Natural killer cell (primary cell): ENCODE results near the gene CPNE9. TPM values are rescaled to one million over a fixed set of nuclear protein-coding genes. Genes with fewer than 3 reads are reported as not detected.

Experiments
- ATAC-seq, 3 donors: fragments of 150-1000 bp in 2 of 3; fragments of 200-7000 bp in 1 of 3; cut with Tn5 transposase; 1 replicate in 1 of 3; 2 replicates in 2 of 3; pipeline ENCODE4 v1.10.0; 2021; ENCODE audit warnings: mild to moderate bottlenecking in 2 of 3, moderate library complexity in 2 of 3
- DNase-seq, 2 donors: peaks; one replicate each; pipeline versions ENCODE4 v3.0.0 to v3.0.0-alpha.2; 2013 to 2021; ENCODE audit warnings: mixed read lengths in 1 of 2
- H3K27ac ChIP-seq: one replicate; pipeline ENCODE4 v1.5.1; 2013; ENCODE audit warnings: mild to moderate bottlenecking, low read length
- H3K27me3 ChIP-seq: one replicate; pipeline ENCODE4 v1.6.1; 2013; ENCODE audit warnings: low read length; ENCODE audit not compliant: control insufficient read depth, insufficient read depth
- H3K36me3 ChIP-seq: one replicate; pipeline ENCODE4 v1.6.1; 2013; ENCODE audit warnings: low read length; ENCODE audit not compliant: control insufficient read depth, insufficient read depth
- H3K4me1 ChIP-seq: one replicate; pipeline ENCODE4 v1.6.1; 2013; ENCODE audit warnings: low read length; ENCODE audit not compliant: control insufficient read depth, insufficient read depth
- H3K4me3 ChIP-seq: one replicate; pipeline ENCODE4 v1.5.1; 2013; ENCODE audit warnings: low read length
- H3K9me3 ChIP-seq: one replicate; pipeline ENCODE4 v1.6.1; 2013; ENCODE audit warnings: low read length; ENCODE audit not compliant: control insufficient read depth, insufficient read depth
- H3K27ac Mint-ChIP-seq, 2 donors: one replicate each; pipeline ENCODE4 v1.8.0; 2022; ENCODE audit warnings: mild to moderate bottlenecking in 2 of 2, mixed read lengths in 2 of 2, moderate library complexity in 1 of 2
- H3K27me3 Mint-ChIP-seq, 2 donors: one replicate each; pipeline ENCODE4 v1.8.0; 2022; ENCODE audit warnings: low read depth in 2 of 2, mixed read lengths in 2 of 2
- H3K36me3 Mint-ChIP-seq: one replicate; pipeline ENCODE4 v1.8.0; 2022; ENCODE audit warnings: mixed read lengths
- H3K4me1 Mint-ChIP-seq, 2 donors: one replicate each; pipeline ENCODE4 v1.8.0; 2022; ENCODE audit warnings: mixed read lengths in 2 of 2
- H3K4me3 Mint-ChIP-seq: one replicate; pipeline ENCODE4 v1.8.0; 2022; ENCODE audit warnings: mild to moderate bottlenecking, moderate library complexity, mixed read lengths
- H3K9me3 Mint-ChIP-seq, 2 donors: one replicate each; pipeline ENCODE4 v1.8.0; 2022; ENCODE audit warnings: mixed read lengths in 2 of 2
- WGBS: methylation state at CpG from one replicate; pipeline ENCODE4 v1.1.7; 2013; ENCODE audit warnings: missing lambda C conversion rate; ENCODE audit not compliant: insufficient coverage; 5-methylcytosine and 5-hydroxymethylcytosine counted together
- intact Hi-C: fragments of 100-400 bp; cut with micrococcal nuclease; formaldehyde crosslinking; loops from one replicate; pipeline ENCODE4 v1.14.2; 2022
- total RNA-seq, 4 donors: library from RNA; stranded (reverse); fragments of 120-200 nt in 1 of 4; gene quantifications; one replicate each; pipeline versions ENCODE4 v1.2.3 to v1.2.4, GENCODE V29; 2013 to 2022
- TF ChIP-seq, protein P1 (sequence below): fragments of 200-600 bp; IDR thresholded peaks from one replicate; pipeline ENCODE4 v1.8.0; 2022; ENCODE audit warnings: antibody characterized with exemption

Gene CPNE9
- total RNA-seq, 3 donors from 2014 or later (not counting 1 experiment from before 2014, with no cell fraction given), result 0.43 to 0.49 TPM; not detected in 1

DNA sequence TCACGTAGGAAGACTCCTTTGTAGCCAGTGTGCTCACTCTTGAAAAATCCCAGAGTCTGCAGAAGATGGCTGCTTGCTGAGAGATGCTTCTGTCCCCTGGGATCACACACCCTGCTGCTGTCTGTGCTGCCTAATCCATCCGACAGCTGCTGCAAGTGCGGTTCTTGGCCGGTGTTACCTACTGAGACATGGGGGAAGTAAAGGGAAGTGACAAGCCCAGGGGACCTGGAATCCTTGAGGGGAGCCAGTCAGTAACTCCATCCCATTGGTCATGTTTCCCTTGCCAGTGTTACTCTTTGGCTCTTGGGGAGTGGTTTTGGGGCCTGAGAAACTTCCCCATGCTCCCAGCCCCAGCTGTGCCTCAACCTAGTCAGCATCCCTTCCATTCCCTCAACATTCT lies 8.3 kb upstream of the CPNE9 start:
- DNase-seq (no peak), ATAC-seq (no peak)
- Mint-ChIP-seq H3K9me3 (no peaks in the 10 kb centered on the region), H3K4me3 (no peak overlapping the region), H3K27me3 (no peaks in the 10 kb centered on the region), H3K36me3 (peaks cover 8% of the 10 kb centered on the region), H3K27ac (no peak overlapping the region), H3K4me1 (peaks cover under 1 to 4% of the 10 kb centered on the region in 2 donors)
- 93% methylated on average over 4 of the region's 4 CpGs for WGBS
- Histone ChIP-seq H3K27ac (no peak overlapping the region), H3K36me3 (peaks cover 79% of the 10 kb centered on the region), H3K9me3 (no peaks in the 10 kb centered on the region), H3K4me3 (no peak overlapping the region), H3K27me3 (no peaks in the 10 kb centered on the region), H3K4me1 (no peaks in the 10 kb centered on the region)
- TF ChIP-seq, protein P1, sequence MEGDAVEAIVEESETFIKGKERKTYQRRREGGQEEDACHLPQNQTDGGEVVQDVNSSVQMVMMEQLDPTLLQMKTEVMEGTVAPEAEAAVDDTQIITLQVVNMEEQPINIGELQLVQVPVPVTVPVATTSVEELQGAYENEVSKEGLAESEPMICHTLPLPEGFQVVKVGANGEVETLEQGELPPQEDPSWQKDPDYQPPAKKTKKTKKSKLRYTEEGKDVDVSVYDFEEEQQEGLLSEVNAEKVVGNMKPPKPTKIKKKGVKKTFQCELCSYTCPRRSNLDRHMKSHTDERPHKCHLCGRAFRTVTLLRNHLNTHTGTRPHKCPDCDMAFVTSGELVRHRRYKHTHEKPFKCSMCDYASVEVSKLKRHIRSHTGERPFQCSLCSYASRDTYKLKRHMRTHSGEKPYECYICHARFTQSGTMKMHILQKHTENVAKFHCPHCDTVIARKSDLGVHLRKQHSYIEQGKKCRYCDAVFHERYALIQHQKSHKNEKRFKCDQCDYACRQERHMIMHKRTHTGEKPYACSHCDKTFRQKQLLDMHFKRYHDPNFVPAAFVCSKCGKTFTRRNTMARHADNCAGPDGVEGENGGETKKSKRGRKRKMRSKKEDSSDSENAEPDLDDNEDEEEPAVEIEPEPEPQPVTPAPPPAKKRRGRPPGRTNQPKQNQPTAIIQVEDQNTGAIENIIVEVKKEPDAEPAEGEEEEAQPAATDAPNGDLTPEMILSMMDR, result no peak
- intact Hi-C loops, result no loop called here

DNA sequence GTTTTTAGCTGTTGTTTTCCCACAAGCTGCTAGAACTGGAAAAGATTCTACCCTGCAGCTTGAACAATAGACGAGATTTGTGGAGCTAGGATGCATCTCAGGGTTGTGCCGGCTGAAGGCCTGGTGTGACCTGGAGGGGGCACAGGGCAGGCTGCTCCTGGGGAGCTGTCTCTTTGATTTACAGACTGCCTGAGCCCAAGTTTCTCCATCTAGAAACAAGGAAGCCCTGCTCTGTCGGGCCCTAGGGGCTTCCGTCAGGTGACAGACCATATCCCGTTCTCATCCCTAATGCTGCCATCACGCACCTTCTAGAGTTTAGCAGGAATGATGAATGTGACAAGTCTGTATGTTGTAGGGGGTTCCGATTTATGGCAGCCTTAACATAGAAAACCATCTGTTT lies 7.9 kb upstream of the CPNE9 start:
- H3K27ac ChIP-seq, result no peak overlapping the region
- no peak overlapping the region for H3K4me3 ChIP-seq
- Mint-ChIP-seq H3K27ac (no peak overlapping the region), H3K4me1 (peaks cover 0 to 3% of the 10 kb centered on the region in 2 donors), H3K36me3 (peaks cover 8% of the 10 kb centered on the region), H3K4me3 (no peak overlapping the region), H3K27me3 (no peaks in the 10 kb centered on the region), H3K9me3 (no peaks in the 10 kb centered on the region)
- DNase-seq (no peak), ATAC-seq (no peak)
- intact Hi-C loops, result no loop called here
- H3K36me3 ChIP-seq, result peaks cover 77% of the 10 kb centered on the region
- no peaks in the 10 kb centered on the region for H3K27me3 ChIP-seq
- TF ChIP-seq, protein P1, result no peak
- WGBS, result 98% methylated on average over 7 of the region's 7 CpGs
- no peaks in the 10 kb centered on the region for H3K4me1 ChIP-seq
- H3K9me3 ChIP-seq, result no peaks in the 10 kb centered on the region

DNA sequence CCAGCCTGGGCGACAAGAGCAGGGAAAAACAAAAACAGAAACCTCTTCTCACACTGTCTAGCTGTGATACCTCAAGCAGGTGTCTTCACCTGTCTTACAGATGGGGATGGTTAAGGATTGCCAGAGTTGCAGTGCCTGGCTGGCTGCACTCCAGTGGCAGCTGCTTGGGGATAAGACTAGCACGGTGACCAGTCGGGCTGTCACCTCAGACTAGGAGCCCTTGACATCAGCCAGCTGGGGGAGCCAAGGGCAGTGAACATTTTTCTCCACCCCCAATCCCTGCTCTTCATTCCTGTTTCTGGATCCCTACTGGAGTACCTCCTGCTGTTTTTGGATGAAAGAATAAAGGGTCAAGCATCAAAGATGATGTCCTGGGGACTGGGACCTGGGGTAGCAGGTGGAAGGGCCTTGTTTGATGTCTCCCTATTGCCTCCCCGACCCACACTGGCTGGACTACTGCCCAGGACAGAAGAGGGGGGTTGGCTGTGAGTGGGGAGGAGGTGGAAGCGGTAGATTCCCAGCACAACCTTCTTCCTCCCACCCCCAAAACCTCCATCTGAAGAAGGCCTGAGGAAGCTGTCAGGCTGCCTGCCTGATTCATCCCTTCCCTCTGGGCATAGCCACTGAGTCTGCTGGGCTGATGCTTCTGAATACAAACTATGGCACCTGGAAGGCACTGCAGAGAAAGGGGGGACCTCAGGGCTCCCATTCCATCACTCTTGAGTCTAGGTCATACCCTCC lies 7.0 kb upstream of the CPNE9 start:
- H3K27ac Mint-ChIP-seq, result no peak overlapping the region

More for the DNA sequence above, 7.0 kb upstream of the CPNE9 start:
- Histone ChIP-seq H3K27me3 (no peaks in the 10 kb centered on the region), H3K4me3 (no peak overlapping the region), H3K9me3 (no peaks in the 10 kb centered on the region), H3K27ac (no peak overlapping the region), H3K4me1 (no peaks in the 10 kb centered on the region), H3K36me3 (peaks cover 71% of the 10 kb centered on the region)
- no peak for DNase-seq
- Mint-ChIP-seq H3K27me3 (no peaks in the 10 kb centered on the region), H3K36me3 (peaks cover 8% of the 10 kb centered on the region), H3K4me1 (peaks cover 0 to 3% of the 10 kb centered on the region in 2 donors), H3K4me3 (no peak overlapping the region), H3K9me3 (no peaks in the 10 kb centered on the region)
- no peak for ATAC-seq
- TF ChIP-seq, protein P1, result no peak
- WGBS, result 98% methylated on average over 4 of the region's 5 CpGs
- intact Hi-C loops, result no loop called here
